ENCODE measurements around the gene SFI1. TPM values are rescaled to one million over a fixed set of nuclear protein-coding genes. Genes with fewer than 3 reads are reported as not detected.
"Not testable (repeated sequence)": the region's sequence is repeated elsewhere in the genome, so short reads cannot be mapped to it uniquely, and the experiment has no call there.

SFI1 gene
- total and polyA plus RNA-seq, 5 donors from 2014 or later: 18.6 to 300 (median 33.3) TPM

GRCh38 chr22:31461699-31462098 lies 34.6 kb upstream of the SFI1 start:
- H3K4me3 ChIP-seq (ENCODE audit: low read depth, low read length): no peak overlapping the region
- H3K27me3 ChIP-seq (ENCODE audit: control insufficient read depth, insufficient read depth, low read length): no peaks in the 10 kb centered on the region
- Mint-ChIP-seq H3K4me1 (peaks cover 3 to 11% (median 8%) of the 10 kb centered on the region in 4 donors), H3K9me3 (no peaks in the 10 kb centered on the region), H3K27me3 (no peaks in the 10 kb centered on the region), H3K4me3 (no peak overlapping the region), H3K27ac (no peak overlapping the region), H3K36me3 (peaks cover 42% of the 10 kb centered on the region)
- H3K4me1 ChIP-seq (ENCODE audit: control insufficient read depth, insufficient read depth, low read length, poor library complexity, severe bottlenecking): no peaks in the 10 kb centered on the region
- no peak overlapping the region for H3K27ac ChIP-seq (ENCODE audit: insufficient read depth, low read length, poor library complexity, severe bottlenecking)
- DNase-seq: no peak
- peaks cover 67% of the 10 kb centered on the region for H3K36me3 ChIP-seq (ENCODE audit: control insufficient read depth, insufficient read depth, low read length)
- no peaks in the 10 kb centered on the region for H3K9me3 ChIP-seq (ENCODE audit: control insufficient read depth in 2 of 2, low read length in 2 of 2)
- no peak for ATAC-seq (ENCODE audit: low read depth in 2 of 2)

GRCh38 chr22:31465307-31465706 lies 31.0 kb upstream of the SFI1 start:
- Histone ChIP-seq H3K4me1 (ENCODE audit: control insufficient read depth, insufficient read depth, low read length, poor library complexity, severe bottlenecking) (no peaks in the 10 kb centered on the region), H3K27ac (ENCODE audit: insufficient read depth, low read length, poor library complexity, severe bottlenecking) (no peak overlapping the region), H3K36me3 (ENCODE audit: control insufficient read depth, insufficient read depth, low read length) (peaks cover 62% of the 10 kb centered on the region), H3K9me3 (ENCODE audit: control insufficient read depth in 2 of 2, low read length in 2 of 2) (no peaks in the 10 kb centered on the region), H3K27me3 (ENCODE audit: control insufficient read depth, insufficient read depth, low read length) (no peaks in the 10 kb centered on the region), H3K4me3 (ENCODE audit: low read depth, low read length) (no peak overlapping the region)
- no peak for DNase-seq
- Mint-ChIP-seq H3K27me3 (no peaks in the 10 kb centered on the region), H3K36me3 (peaks cover 49% of the 10 kb centered on the region), H3K27ac (no peak overlapping the region), H3K4me1 (peaks cover 5 to 11% (median 7%) of the 10 kb centered on the region in 4 donors), H3K4me3 (no peak overlapping the region), H3K9me3 (no peaks in the 10 kb centered on the region)
- ATAC-seq (ENCODE audit: low read depth in 2 of 2): no peak

GRCh38 chr22:31474743-31475142 lies 21.6 kb upstream of the SFI1 start:
- Mint-ChIP-seq H3K36me3 (peaks cover 16% of the 10 kb centered on the region), H3K4me1 (peaks cover 17 to 34% (median 25%) of the 10 kb centered on the region in 4 donors), H3K4me3 (no peak overlapping the region), H3K9me3 (no peaks in the 10 kb centered on the region), H3K27me3 (no peaks in the 10 kb centered on the region), H3K27ac (peak overlapping the region in 2 of 3 donors; percentile 36 to 74)
- Histone ChIP-seq H3K27me3 (ENCODE audit: control insufficient read depth, insufficient read depth, low read length) (no peaks in the 10 kb centered on the region), H3K36me3 (ENCODE audit: control insufficient read depth, insufficient read depth, low read length) (peaks cover 30% of the 10 kb centered on the region), H3K4me1 (ENCODE audit: control insufficient read depth, insufficient read depth, low read length, poor library complexity, severe bottlenecking) (no peaks in the 10 kb centered on the region), H3K4me3 (ENCODE audit: low read depth, low read length) (no peak overlapping the region), H3K27ac (ENCODE audit: insufficient read depth, low read length, poor library complexity, severe bottlenecking) (no peak overlapping the region), H3K9me3 (ENCODE audit: control insufficient read depth in 2 of 2, low read length in 2 of 2) (no peaks in the 10 kb centered on the region)
- ATAC-seq (ENCODE audit: low read depth in 2 of 2) (no peak), DNase-seq (no peak)

GRCh38 chr22:31475800-31476199 lies 20.5 kb upstream of the SFI1 start:
- Histone ChIP-seq H3K9me3 (ENCODE audit: control insufficient read depth in 2 of 2, low read length in 2 of 2) (no peaks in the 10 kb centered on the region), H3K27ac (ENCODE audit: insufficient read depth, low read length, poor library complexity, severe bottlenecking) (no peak overlapping the region), H3K36me3 (ENCODE audit: control insufficient read depth, insufficient read depth, low read length) (peaks cover 28% of the 10 kb centered on the region), H3K4me1 (ENCODE audit: control insufficient read depth, insufficient read depth, low read length, poor library complexity, severe bottlenecking) (no peaks in the 10 kb centered on the region), H3K27me3 (ENCODE audit: control insufficient read depth, insufficient read depth, low read length) (no peaks in the 10 kb centered on the region), H3K4me3 (ENCODE audit: low read depth, low read length) (no peak overlapping the region)
- no peak for DNase-seq
- H3K4me1 Mint-ChIP-seq: peaks cover 17 to 34% (median 25%) of the 10 kb centered on the region in 4 donors
- peak overlapping the region in 2 of 3 donors; percentile 38 to 69 for H3K27ac Mint-ChIP-seq
- H3K9me3 Mint-ChIP-seq: no peaks in the 10 kb centered on the region
- H3K36me3 Mint-ChIP-seq: peaks cover 16% of the 10 kb centered on the region
- no peaks in the 10 kb centered on the region for H3K27me3 Mint-ChIP-seq
- ATAC-seq (ENCODE audit: low read depth in 2 of 2): no peak
- no peak overlapping the region for H3K4me3 Mint-ChIP-seq

- Mint-ChIP-seq H3K4me1 (peaks cover 14 to 36% (median 25%) of the 10 kb centered on the region in 4 donors), H3K27ac (no peak overlapping the region), H3K27me3 (no peaks in the 10 kb centered on the region), H3K4me3 (no peak overlapping the region), H3K36me3 (peaks cover 16% of the 10 kb centered on the region), H3K9me3 (no peaks in the 10 kb centered on the region)
- no peak overlapping the region for H3K4me3 ChIP-seq (ENCODE audit: low read depth, low read length)
- DNase-seq: no peak
- peaks cover 35% of the 10 kb centered on the region for H3K36me3 ChIP-seq (ENCODE audit: control insufficient read depth, insufficient read depth, low read length)
- no peak for ATAC-seq (ENCODE audit: low read depth in 2 of 2)
- no peaks in the 10 kb centered on the region for H3K27me3 ChIP-seq (ENCODE audit: control insufficient read depth, insufficient read depth, low read length)
- H3K4me1 ChIP-seq (ENCODE audit: control insufficient read depth, insufficient read depth, low read length, poor library complexity, severe bottlenecking): no peaks in the 10 kb centered on the region
- no peak overlapping the region for H3K27ac ChIP-seq (ENCODE audit: insufficient read depth, low read length, poor library complexity, severe bottlenecking)
- no peaks in the 10 kb centered on the region for H3K9me3 ChIP-seq (ENCODE audit: control insufficient read depth in 2 of 2, low read length in 2 of 2)
These were observed 19.0 kb upstream of the SFI1 start for GRCh38 chr22:31477329-31477728.

- no peak overlapping the region for H3K27ac Mint-ChIP-seq
- no peak for DNase-seq
These were observed 15.2 kb upstream of the SFI1 start for GRCh38 chr22:31481129-31481528.

GRCh38 chr22:31482470-31482869 lies 13.9 kb upstream of the SFI1 start:
- H3K4me3 ChIP-seq (ENCODE audit: low read depth, low read length); H3K27me3 ChIP-seq (ENCODE audit: control insufficient read depth, insufficient read depth, low read length); H3K27ac ChIP-seq (ENCODE audit: insufficient read depth, low read length, poor library complexity, severe bottlenecking); H3K27me3 Mint-ChIP-seq; H3K9me3 ChIP-seq (ENCODE audit: control insufficient read depth in 2 of 2, low read length in 2 of 2); H3K9me3 Mint-ChIP-seq; ATAC-seq (ENCODE audit: low read depth in 2 of 2); H3K4me1 ChIP-seq (ENCODE audit: control insufficient read depth, insufficient read depth, low read length, poor library complexity, severe bottlenecking); DNase-seq; H3K4me3 Mint-ChIP-seq: not testable (repeated sequence)
- Mint-ChIP-seq H3K4me1 (peaks cover 6 to 46% (median 16%) of the 10 kb centered on the region in 4 donors), H3K36me3 (peaks cover 40% of the 10 kb centered on the region), H3K27ac (peak overlapping the region in 1 of 3 donors; percentile 38)
- H3K36me3 ChIP-seq (ENCODE audit: control insufficient read depth, insufficient read depth, low read length): peaks cover 57% of the 10 kb centered on the region

More at GRCh38 chr22:31481129-31481528, 15.2 kb upstream of the SFI1 start:
- no peak for ATAC-seq (ENCODE audit: low read depth in 2 of 2)
- H3K27me3 Mint-ChIP-seq: no peaks in the 10 kb centered on the region
- no peaks in the 10 kb centered on the region for H3K9me3 Mint-ChIP-seq
- H3K4me1 Mint-ChIP-seq: peaks cover 8 to 44% (median 19%) of the 10 kb centered on the region in 4 donors
- Histone ChIP-seq H3K27me3 (ENCODE audit: control insufficient read depth, insufficient read depth, low read length) (no peaks in the 10 kb centered on the region), H3K9me3 (ENCODE audit: control insufficient read depth in 2 of 2, low read length in 2 of 2) (no peaks in the 10 kb centered on the region), H3K36me3 (ENCODE audit: control insufficient read depth, insufficient read depth, low read length) (peaks cover 59% of the 10 kb centered on the region), H3K4me1 (ENCODE audit: control insufficient read depth, insufficient read depth, low read length, poor library complexity, severe bottlenecking) (no peaks in the 10 kb centered on the region), H3K27ac (ENCODE audit: insufficient read depth, low read length, poor library complexity, severe bottlenecking) (no peak overlapping the region), H3K4me3 (ENCODE audit: low read depth, low read length) (no peak overlapping the region)
- no peak overlapping the region for H3K4me3 Mint-ChIP-seq
- peaks cover 37% of the 10 kb centered on the region for H3K36me3 Mint-ChIP-seq

GRCh38 chr22:31486369-31486768 lies 10.0 kb upstream of the SFI1 start:
- Histone ChIP-seq H3K4me1 (ENCODE audit: control insufficient read depth, insufficient read depth, low read length, poor library complexity, severe bottlenecking) (peaks cover 23% of the 10 kb centered on the region), H3K36me3 (ENCODE audit: control insufficient read depth, insufficient read depth, low read length) (peaks cover 39% of the 10 kb centered on the region)
- not testable (repeated sequence) for H3K9me3 ChIP-seq (ENCODE audit: control insufficient read depth in 2 of 2, low read length in 2 of 2); H3K9me3 Mint-ChIP-seq; H3K4me3 ChIP-seq (ENCODE audit: low read depth, low read length); ATAC-seq (ENCODE audit: low read depth in 2 of 2); H3K27me3 ChIP-seq (ENCODE audit: control insufficient read depth, insufficient read depth, low read length); H3K27ac Mint-ChIP-seq; DNase-seq; H3K27me3 Mint-ChIP-seq; H3K27ac ChIP-seq (ENCODE audit: insufficient read depth, low read length, poor library complexity, severe bottlenecking)
- H3K4me1 Mint-ChIP-seq: peaks cover 13 to 65% (median 31%) of the 10 kb centered on the region in 4 donors
- H3K36me3 Mint-ChIP-seq: peaks cover 31% of the 10 kb centered on the region
- H3K4me3 Mint-ChIP-seq: peak overlapping the region in 1 of 4 donors; percentile 69

Data from CD4-positive, CD25-positive, alpha-beta regulatory T cell (primary cell).